Keratinocyte (primary cell): ENCODE results near the gene PLA2G15.

Experiments used
- CTCF ChIP-seq, 3 experiments: IDR thresholded peaks in 1 of 3; conservative IDR thresholded peaks in 1 of 3; optimal IDR thresholded peaks in 1 of 3; 2 replicates in 2 of 3; 3 replicates in 1 of 3; pipeline versions ENCODE3 to v1.5.1; 2011; ENCODE audit warnings: low read length in 3 of 3, mild to moderate bottlenecking in 3 of 3, moderate library complexity in 2 of 3, control low read depth in 1 of 3, inconsistent platforms in 1 of 3; ENCODE audit not compliant: insufficient read depth in 2 of 3; ENCODE audit errors: extremely low read depth in 1 of 3
- EZH2 ChIP-seq: IDR thresholded peaks from one replicate; pipeline ENCODE4 v1.6.1; 2012; ENCODE audit warnings: inconsistent platforms, mild to moderate bottlenecking, low read length, moderate library complexity

- TF ChIP-seq CTCF (optimal IDR thresholded peaks at IDR 0.05 in 1 of 3, IDR thresholded peaks at IDR 0.05 in 1 of 3, conservative IDR thresholded peaks at IDR 0.05 in 1 of 3; ENCODE audit: extremely low read depth in 1 of 3, insufficient read depth in 2 of 3, low read length in 3 of 3) (no peak), EZH2 (no peak)
These were observed 14.0 kb downstream of the PLA2G15 start for GRCh38 chr16:68259007-68259825.
